ENCODE results near the gene POLQ. TPM values are rescaled to one million over a fixed set of nuclear protein-coding genes. Genes with fewer than 3 reads are reported as not detected.

Gene POLQ
- total RNA-seq, 1 experiment from 2014 or later, result 15.4 TPM

DNA sequence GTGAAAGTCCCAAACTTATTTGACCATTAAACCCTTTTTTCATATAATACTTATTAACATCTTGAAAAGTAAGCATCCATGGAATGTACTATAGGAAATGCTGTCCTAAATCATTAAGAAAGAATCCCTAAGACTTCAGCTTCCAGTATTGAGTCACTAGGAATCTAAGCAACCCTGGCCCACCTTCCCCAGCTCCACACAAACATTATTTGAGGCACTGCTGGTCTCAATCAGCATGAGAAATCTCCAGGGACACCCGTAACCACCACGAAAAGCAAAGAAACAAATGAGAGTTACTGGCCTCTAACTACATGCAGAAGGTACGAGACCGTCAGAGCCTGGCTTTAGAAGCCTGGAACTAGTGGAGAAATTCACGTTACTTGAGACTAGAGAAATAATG lies 68.2 kb downstream of the POLQ start:
- no peaks in the 10 kb centered on the region for H3K4me1 ChIP-seq
- H3K27ac Mint-ChIP-seq (ENCODE audit: unreplicated experiment), result no peak overlapping the region
- no TSS peak for BruUV-seq (replicated peaks)
- no peak overlapping the region for H3K4me3 Mint-ChIP-seq (ENCODE audit: unreplicated experiment)
- no peaks in the 10 kb centered on the region for H3K36me3 ChIP-seq (ENCODE audit: control insufficient read depth, insufficient read depth, low read length)
- H3K27me3 ChIP-seq (replicated peaks; ENCODE audit: control insufficient read depth, insufficient read depth, low read length), result no peaks in the 10 kb centered on the region
- H3K9me3 Mint-ChIP-seq (ENCODE audit: unreplicated experiment), result no peaks in the 10 kb centered on the region
- intact Hi-C loops (cut with micrococcal nuclease; ENCODE audit: unreplicated experiment), result no loop called here
- peaks cover 35% of the 10 kb centered on the region for H3K36me3 Mint-ChIP-seq (ENCODE audit: insufficient read depth, unreplicated experiment)
- POLR2A ChIA-PET, result no interaction called here
- H3K27me3 Mint-ChIP-seq (ENCODE audit: insufficient read depth, unreplicated experiment), result no peaks in the 10 kb centered on the region
- no peak for DNase-seq
- no peak overlapping the region for H3K4me3 ChIP-seq (ENCODE audit: low read depth, low read length)
- H3K4me1 Mint-ChIP-seq (ENCODE audit: low read depth, unreplicated experiment), result no peaks in the 10 kb centered on the region
- TF ChIP-seq, protein P1, sequence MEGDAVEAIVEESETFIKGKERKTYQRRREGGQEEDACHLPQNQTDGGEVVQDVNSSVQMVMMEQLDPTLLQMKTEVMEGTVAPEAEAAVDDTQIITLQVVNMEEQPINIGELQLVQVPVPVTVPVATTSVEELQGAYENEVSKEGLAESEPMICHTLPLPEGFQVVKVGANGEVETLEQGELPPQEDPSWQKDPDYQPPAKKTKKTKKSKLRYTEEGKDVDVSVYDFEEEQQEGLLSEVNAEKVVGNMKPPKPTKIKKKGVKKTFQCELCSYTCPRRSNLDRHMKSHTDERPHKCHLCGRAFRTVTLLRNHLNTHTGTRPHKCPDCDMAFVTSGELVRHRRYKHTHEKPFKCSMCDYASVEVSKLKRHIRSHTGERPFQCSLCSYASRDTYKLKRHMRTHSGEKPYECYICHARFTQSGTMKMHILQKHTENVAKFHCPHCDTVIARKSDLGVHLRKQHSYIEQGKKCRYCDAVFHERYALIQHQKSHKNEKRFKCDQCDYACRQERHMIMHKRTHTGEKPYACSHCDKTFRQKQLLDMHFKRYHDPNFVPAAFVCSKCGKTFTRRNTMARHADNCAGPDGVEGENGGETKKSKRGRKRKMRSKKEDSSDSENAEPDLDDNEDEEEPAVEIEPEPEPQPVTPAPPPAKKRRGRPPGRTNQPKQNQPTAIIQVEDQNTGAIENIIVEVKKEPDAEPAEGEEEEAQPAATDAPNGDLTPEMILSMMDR (IDR thresholded peaks at IDR 0.05; ENCODE audit: insufficient read depth in 1 of 2, low read depth in 1 of 2, low read length in 1 of 2, severe bottlenecking in 1 of 2, unreplicated experiment in 1 of 2), result no peak
- no peaks in the 10 kb centered on the region for H3K9me3 ChIP-seq
- CTCF ChIA-PET, result no interaction called here

DNA sequence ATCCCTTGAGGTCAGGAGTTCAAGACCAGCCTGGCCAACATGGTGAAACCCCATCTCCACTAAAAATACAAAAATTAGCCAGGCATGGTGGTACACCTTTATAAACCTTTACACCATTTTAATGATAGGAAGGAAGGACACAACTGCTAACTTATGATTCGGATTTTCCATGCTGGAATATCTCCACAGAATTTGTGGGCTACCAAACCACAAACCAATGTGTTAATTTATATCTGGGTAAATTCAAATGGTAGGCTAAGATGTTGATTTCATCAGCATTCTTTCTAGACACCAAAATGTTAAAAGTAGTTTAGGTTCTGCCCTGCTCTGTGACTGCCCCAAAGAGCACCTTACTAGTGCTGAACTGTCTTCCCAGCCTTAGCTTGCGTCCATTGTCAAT lies 72.8 kb downstream of the POLQ start:
- Mint-ChIP-seq H3K9me3 (ENCODE audit: unreplicated experiment) (no peaks in the 10 kb centered on the region), H3K36me3 (ENCODE audit: insufficient read depth, unreplicated experiment) (peaks cover 34% of the 10 kb centered on the region), H3K4me1 (ENCODE audit: low read depth, unreplicated experiment) (no peaks in the 10 kb centered on the region), H3K4me3 (ENCODE audit: unreplicated experiment) (no peak overlapping the region), H3K27me3 (ENCODE audit: insufficient read depth, unreplicated experiment) (no peaks in the 10 kb centered on the region), H3K27ac (ENCODE audit: unreplicated experiment) (no peak overlapping the region)
- CTCF ChIA-PET, result no interaction called here
- TF ChIP-seq, protein P1 (IDR thresholded peaks at IDR 0.05; ENCODE audit: insufficient read depth in 1 of 2, low read depth in 1 of 2, low read length in 1 of 2, severe bottlenecking in 1 of 2, unreplicated experiment in 1 of 2), result no peak
- intact Hi-C loops (cut with micrococcal nuclease; ENCODE audit: unreplicated experiment), result no loop called here
- Histone ChIP-seq H3K36me3 (ENCODE audit: control insufficient read depth, insufficient read depth, low read length) (no peaks in the 10 kb centered on the region), H3K4me1 (no peaks in the 10 kb centered on the region), H3K27me3 (replicated peaks; ENCODE audit: control insufficient read depth, insufficient read depth, low read length) (no peaks in the 10 kb centered on the region), H3K4me3 (ENCODE audit: low read depth, low read length) (no peak overlapping the region), H3K9me3 (no peaks in the 10 kb centered on the region)
- DNase-seq, result no peak
- BruUV-seq (replicated peaks), result no TSS peak
- POLR2A ChIA-PET, result no interaction called here

DNA sequence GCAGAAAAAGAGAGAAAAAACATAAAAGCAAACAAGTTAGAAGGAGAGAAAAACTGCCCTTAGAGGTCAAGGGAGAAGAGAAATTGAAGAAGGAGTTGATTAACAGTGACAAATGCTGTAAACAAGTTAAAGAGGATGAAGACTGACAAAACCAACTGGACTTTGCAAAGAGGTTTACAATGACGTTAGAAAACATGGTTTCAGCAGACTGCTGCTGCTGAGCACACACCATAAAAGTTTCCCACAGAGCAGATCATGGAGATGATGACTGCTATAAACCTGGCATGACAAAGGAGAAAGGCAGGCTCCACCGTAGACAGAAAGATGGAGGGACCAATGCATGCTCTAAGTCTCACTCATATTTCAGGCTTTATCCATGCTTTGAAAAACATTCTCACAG lies 78.7 kb downstream of the POLQ start:
- H3K9me3 Mint-ChIP-seq (ENCODE audit: unreplicated experiment), result no peaks in the 10 kb centered on the region
- intact Hi-C loops (cut with micrococcal nuclease; ENCODE audit: unreplicated experiment), result no loop called here
- CTCF ChIA-PET, result no interaction called here
- H3K4me1 ChIP-seq, result no peaks in the 10 kb centered on the region
- H3K27me3 Mint-ChIP-seq (ENCODE audit: insufficient read depth, unreplicated experiment), result no peaks in the 10 kb centered on the region
- H3K27me3 ChIP-seq (replicated peaks; ENCODE audit: control insufficient read depth, insufficient read depth, low read length), result no peaks in the 10 kb centered on the region
- peaks cover 51% of the 10 kb centered on the region for H3K36me3 Mint-ChIP-seq (ENCODE audit: insufficient read depth, unreplicated experiment)
- H3K4me3 ChIP-seq (ENCODE audit: low read depth, low read length), result no peak overlapping the region
- POLR2A ChIA-PET, result no interaction called here
- no peak overlapping the region for H3K27ac Mint-ChIP-seq (ENCODE audit: unreplicated experiment)
- no peaks in the 10 kb centered on the region for H3K4me1 Mint-ChIP-seq (ENCODE audit: low read depth, unreplicated experiment)
- DNase-seq, result no peak
- TF ChIP-seq, protein P1 (IDR thresholded peaks at IDR 0.05; ENCODE audit: insufficient read depth in 1 of 2, low read depth in 1 of 2, low read length in 1 of 2, severe bottlenecking in 1 of 2, unreplicated experiment in 1 of 2), result no peak
- H3K36me3 ChIP-seq (ENCODE audit: control insufficient read depth, insufficient read depth, low read length), result no peaks in the 10 kb centered on the region
- H3K4me3 Mint-ChIP-seq (ENCODE audit: unreplicated experiment), result no peak overlapping the region
- BruUV-seq (replicated peaks), result no TSS peak
- H3K9me3 ChIP-seq, result no peaks in the 10 kb centered on the region
